H1 (cell line): ENCODE measurements around the gene PDE3A. TPM values are rescaled to one million over a fixed set of nuclear protein-coding genes. Genes with fewer than 3 reads are reported as not detected.

Source experiments
- CTCF ChIA-PET: fragments of 300-600 bp; sonication (Branson Sonifier 250); formaldehyde crosslinking; loops from one replicate; lab custom pipeline; 2021; ENCODE audit not compliant: partially characterized antibody; lab: Charles Lee
- POLR2A ChIA-PET: fragments of 300-600 bp; sonication (Branson Sonifier 250); formaldehyde crosslinking; loops from one replicate; lab custom pipeline; 2021; ENCODE audit warnings: inconsistent platforms; ENCODE audit not compliant: partially characterized antibody; lab: Charles Lee
- DNase-seq, 2 experiments: peaks; one replicate each; pipeline versions ENCODE4 v3.0.0 to v3.0.0-alpha.2; 2010 to 2022; ENCODE audit warnings: low spot score in 2 of 2, low read depth in 1 of 2, mixed read lengths in 1 of 2
- FAIRE-seq: peaks from 2 replicates; lab custom pipeline; 2011; peaks lifted over from hg19 to GRCh38; lab: Jason Lieb, UNC
- H2AFZ ChIP-seq: 2 replicates; pipeline ENCODE4 v1.8.1; 2012; ENCODE audit warnings: low read length, inconsistent platforms
- H2AK5ac ChIP-seq: 2 replicates; pipeline ENCODE4 v1.6.1; 2013; ENCODE audit warnings: low read depth, low read length
- H2BK120ac ChIP-seq: replicated peaks from 2 replicates; pipeline ENCODE3; 2013; ENCODE audit warnings: low read depth, low read length, inconsistent platforms
- H2BK12ac ChIP-seq: 2 replicates; pipeline ENCODE4 v1.6.1; 2013; ENCODE audit warnings: low read depth, low read length
- H2BK15ac ChIP-seq: 2 replicates; pipeline ENCODE4 v1.6.1; 2013; ENCODE audit warnings: low read length
- H2BK20ac ChIP-seq: 2 replicates; pipeline ENCODE4 v1.6.1; 2013; ENCODE audit warnings: low read length
- H2BK5ac ChIP-seq: 2 replicates; pipeline ENCODE4 v1.6.1; 2013; ENCODE audit warnings: low read depth, low read length
- H3K14ac ChIP-seq: 2 replicates; pipeline ENCODE4 v1.6.1; 2013; ENCODE audit warnings: inconsistent platforms; ENCODE audit not compliant: insufficient read length
- H3K18ac ChIP-seq: 2 replicates; pipeline ENCODE4 v1.6.1; 2013; ENCODE audit warnings: low read length; ENCODE audit errors: extremely low read depth
- H3K23ac ChIP-seq: 2 replicates; pipeline ENCODE4 v1.6.1; 2013; ENCODE audit warnings: inconsistent platforms; ENCODE audit not compliant: insufficient read length
- H3K23me2 ChIP-seq: 2 replicates; pipeline ENCODE4 v1.6.1; 2013; ENCODE audit warnings: low read depth, low read length
- H3K27ac ChIP-seq: 2 replicates; pipeline ENCODE4 v1.6.1; 2011; ENCODE audit warnings: low read depth, low read length, inconsistent platforms
- H3K27me3 ChIP-seq, 4 experiments: replicated peaks in 1 of 4; 1 replicate in 1 of 4; 2 replicates in 3 of 4; pipeline versions ENCODE4 v1.6.1 to v1.8.1; 2011 to 2013; ENCODE audit warnings: low read length in 3 of 4, mild to moderate bottlenecking in 3 of 4, inconsistent platforms in 2 of 4, mixed read lengths in 2 of 4, moderate library complexity in 1 of 4; ENCODE audit not compliant: control insufficient read depth in 3 of 4, insufficient read depth in 3 of 4; ENCODE audit errors: extremely low read depth in 1 of 4
- H3K36me3 ChIP-seq, 4 experiments: 2 replicates each; pipeline versions ENCODE4 v1.6.1 to v1.8.1; 2011 to 2013; ENCODE audit warnings: mild to moderate bottlenecking in 4 of 4, low read length in 3 of 4, moderate library complexity in 2 of 4, control low read depth in 1 of 4, inconsistent platforms in 1 of 4; ENCODE audit not compliant: insufficient read depth in 4 of 4, control insufficient read depth in 2 of 4
- H3K4ac ChIP-seq: replicated peaks from 2 replicates; pipeline ENCODE3; 2013; ENCODE audit warnings: low read length, low read depth, mixed read lengths, inconsistent platforms; ENCODE audit not compliant: insufficient read length
- H3K4me1 ChIP-seq, 4 experiments: replicated peaks in 1 of 4; 1 replicate in 1 of 4; 2 replicates in 3 of 4; pipeline versions ENCODE4 v1.6.1 to v1.8.1; 2011 to 2013; ENCODE audit warnings: low read length in 3 of 4, inconsistent platforms in 2 of 4, mixed read lengths in 1 of 4; ENCODE audit not compliant: insufficient read depth in 4 of 4, control insufficient read depth in 3 of 4
- H3K4me2 ChIP-seq, 2 experiments: 2 replicates each; pipeline versions ENCODE4 v1.6.1 to v1.8.1; 2011 to 2013; ENCODE audit warnings: low read depth in 2 of 2, low read length in 2 of 2, control low read depth in 1 of 2, inconsistent platforms in 1 of 2, mild to moderate bottlenecking in 1 of 2; ENCODE audit not compliant: insufficient read depth in 1 of 2
- H3K4me3 ChIP-seq, 4 experiments: fragments of 200-600, 300-600 bp in 1 of 4; sonication (generic), shearing (Covaris generic), sonication (Bioruptor Twin) in 1 of 4; 2 replicates each; pipeline versions ENCODE4 v1.5.1 to v1.8.1; 2011 to 2016; ENCODE audit warnings: low read length in 4 of 4, low read depth in 3 of 4, control low read depth in 2 of 4, inconsistent platforms in 2 of 4, mild to moderate bottlenecking in 2 of 4, mixed read lengths in 1 of 4, moderate library complexity in 1 of 4; ENCODE audit not compliant: insufficient read depth in 2 of 4; ENCODE audit errors: extremely low read depth in 1 of 4
- H3K56ac ChIP-seq: replicated peaks from 2 replicates; pipeline ENCODE3; 2013; ENCODE audit warnings: low read depth, mild to moderate bottlenecking, mixed read lengths, low read length, inconsistent platforms; ENCODE audit not compliant: insufficient read length
- H3K79me1 ChIP-seq: 2 replicates; pipeline ENCODE4 v1.6.1; 2013; ENCODE audit warnings: low read depth, low read length, control low read depth
- H3K79me2 ChIP-seq, 2 experiments: 2 replicates each; pipeline versions ENCODE4 v1.6.1 to v1.8.1; 2012 to 2013; ENCODE audit warnings: low read length in 2 of 2, mild to moderate bottlenecking in 2 of 2, inconsistent platforms in 1 of 2; ENCODE audit not compliant: insufficient read depth in 2 of 2, control insufficient read depth in 1 of 2
- H3K9ac ChIP-seq, 4 experiments: replicated peaks in 1 of 4; 1 replicate in 1 of 4; 2 replicates in 3 of 4; pipeline versions ENCODE4 v1.6.1 to v1.8.1; 2011 to 2013; ENCODE audit warnings: low read depth in 3 of 4, low read length in 3 of 4, control low read depth in 2 of 4, mild to moderate bottlenecking in 2 of 4, moderate library complexity in 2 of 4, inconsistent platforms in 1 of 4; ENCODE audit errors: extremely low read depth in 1 of 4
- H3K9me3 ChIP-seq, 2 experiments: 2 replicates each; pipeline versions ENCODE4 v1.6.1 to v1.8.1; 2012 to 2013; ENCODE audit warnings: mild to moderate bottlenecking in 2 of 2, moderate library complexity in 2 of 2, control low read depth in 1 of 2, inconsistent platforms in 1 of 2, low read depth in 1 of 2, low read length in 1 of 2, mixed read lengths in 1 of 2; ENCODE audit not compliant: insufficient read depth in 2 of 2
- H4K20me1 ChIP-seq, 2 experiments: replicated peaks in 1 of 2; 2 replicates each; pipeline versions ENCODE3 to v1.8.1; 2011 to 2013; ENCODE audit warnings: inconsistent platforms in 2 of 2, low read length in 2 of 2, mild to moderate bottlenecking in 1 of 2; ENCODE audit not compliant: insufficient read depth in 2 of 2, control insufficient read depth in 1 of 2
- H4K5ac ChIP-seq: 2 replicates; pipeline ENCODE4 v1.6.1; 2013; ENCODE audit warnings: low read length, low read depth, mixed read lengths, inconsistent platforms; ENCODE audit not compliant: insufficient read length
- H4K8ac ChIP-seq: 2 replicates; pipeline ENCODE4 v1.8.0; 2013; ENCODE audit warnings: mild to moderate bottlenecking, moderate library complexity, low read length, inconsistent platforms; ENCODE audit not compliant: insufficient read depth; ENCODE audit errors: extremely low read depth
- H4K91ac ChIP-seq: replicated peaks from 2 replicates; pipeline ENCODE3; 2013; ENCODE audit warnings: low read length, mixed read lengths, inconsistent platforms; ENCODE audit not compliant: insufficient read length
- MAFK ChIP-seq: IDR thresholded peaks from 2 replicates; pipeline ENCODE4 v1.6.1; 2012; ENCODE audit warnings: low read depth, mild to moderate bottlenecking, improper control_type of control experiment, low read length
- WGBS, 2 experiments: shearing (Covaris generic) in 1 of 2; methylation state at CpG; one replicate each; pipeline versions ENCODE4 v1.1.6 to v1.1.7; 2013 to 2015; ENCODE audit warnings: low lambda C conversion rate in 2 of 2, mixed read lengths in 2 of 2, inconsistent platforms in 1 of 2, low coverage in 1 of 2, missing lambda C conversion rate in 1 of 2; ENCODE audit not compliant: insufficient replicate concordance in 2 of 2, insufficient coverage in 1 of 2, insufficient read length in 1 of 2; ENCODE audit errors: extremely low coverage in 1 of 2, missing lambda C conversion rate in 1 of 2; 5-methylcytosine and 5-hydroxymethylcytosine counted together
- polyA plus RNA-seq, 7 experiments: library from polyadenylated mRNA; depleted of rRNA in 3 of 7; stranded (reverse) in 5 of 7; unstranded in 2 of 7; fragments of >200 nt in 5 of 7; fragments of 200-250 nt in 2 of 7; gene quantifications; 1 replicate in 5 of 7; 2 replicates in 1 of 7; 4 replicates in 1 of 7; pipeline versions ENCODE4 v1.2.1 to v1.2.3, GENCODE V29; 2011 to 2013; ENCODE audit warnings: missing spikeins in 2 of 7, mixed read lengths in 2 of 7
- total RNA-seq: library from RNA; stranded (reverse); fragmentation: NEBNext Ultra II Directional; extraction: Animal tissue kit (Norgen Biotek cat#: 25700); gene quantifications from 2 replicates; pipeline ENCODE4 v1.2.1, GENCODE V29; 2021

The PDE3A gene
- total and polyA plus RNA-seq, 2 of the 8 experiments (the other 6 are each of a cell fraction or from before 2014, with no cell fraction given) = 1.4 to 3.4 TPM

DNA sequence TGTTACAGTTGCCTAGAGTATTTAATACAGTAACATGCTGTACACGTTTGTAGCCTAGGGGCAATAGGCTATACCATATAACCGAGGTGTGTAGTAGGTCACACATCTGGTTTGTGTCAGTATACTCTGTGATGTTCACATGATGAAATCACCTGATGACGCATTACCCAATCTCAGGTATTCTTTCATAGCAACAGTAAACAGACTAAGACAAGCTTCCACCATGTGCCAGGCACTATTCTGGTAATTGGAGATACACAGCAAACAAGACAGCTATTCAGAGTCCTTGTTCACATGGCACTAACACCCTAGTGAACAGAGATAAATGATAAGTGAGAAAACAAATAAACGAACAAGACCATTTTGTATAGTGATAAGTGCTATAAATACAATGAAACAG lies 3.8 kb upstream of the PDE3A start:
- FAIRE-seq (no peak), DNase-seq (no peak)
- CTCF ChIA-PET = interaction anchor here (0.7 kb wide), 1 partner anchor 586 kb away, joined by 3 read pairs; no protein-coding TSS in a partner anchor
- Histone ChIP-seq H3K14ac (no peak overlapping the region), H3K56ac (no peak overlapping the region), H2BK120ac (no peak overlapping the region), H3K4me1 (peaks cover 0 to 2% (median under 1%) of the 10 kb centered on the region in 4 experiments; a peak in 1 of 7 replicates), H3K9me3 (no peaks in the 10 kb centered on the region), H2AK5ac (no peak overlapping the region), H2BK5ac (no peak overlapping the region), H3K27me3 (no peaks in the 10 kb centered on the region), H3K23ac (no peak overlapping the region), H3K79me1 (no peaks in the 10 kb centered on the region), H4K8ac (no peak overlapping the region), H2BK20ac (no peak overlapping the region), H3K79me2 (no peaks in the 10 kb centered on the region), H3K9ac (0 out of 7 replicates have a peak overlapping the region, but pooled peaks of 1 of the 4 experiments have one; percentile 33), H3K18ac (no peak overlapping the region), H3K23me2 (peaks cover 8% of the 10 kb centered on the region; the same call in 1 of the 2 replicates), H3K36me3 (no peaks in the 10 kb centered on the region), H2BK15ac (no peak overlapping the region), H4K20me1 (no peaks in the 10 kb centered on the region), H4K5ac (no peak overlapping the region), H3K4ac (no peak overlapping the region), H2BK12ac (no peak overlapping the region), H4K91ac (no peak overlapping the region), H2AFZ (no peak overlapping the region), H3K27ac (no peak overlapping the region), H3K4me3 (no peak overlapping the region), H3K4me2 (no peak overlapping the region)
- WGBS, 2 experiments = 90% methylated on average over 4 of the region's 4 CpGs; no CpG with 5 or more reads in 1 of the 2 experiments
- POLR2A ChIA-PET = no interaction called here
- no peak for TF ChIP-seq MAFK
